ENCODE data around the gene SLC44A1.
A peak's percentile ranks its signal among the peaks of the same experiment; 100 is the strongest.

The SLC44A1 gene

DNA sequence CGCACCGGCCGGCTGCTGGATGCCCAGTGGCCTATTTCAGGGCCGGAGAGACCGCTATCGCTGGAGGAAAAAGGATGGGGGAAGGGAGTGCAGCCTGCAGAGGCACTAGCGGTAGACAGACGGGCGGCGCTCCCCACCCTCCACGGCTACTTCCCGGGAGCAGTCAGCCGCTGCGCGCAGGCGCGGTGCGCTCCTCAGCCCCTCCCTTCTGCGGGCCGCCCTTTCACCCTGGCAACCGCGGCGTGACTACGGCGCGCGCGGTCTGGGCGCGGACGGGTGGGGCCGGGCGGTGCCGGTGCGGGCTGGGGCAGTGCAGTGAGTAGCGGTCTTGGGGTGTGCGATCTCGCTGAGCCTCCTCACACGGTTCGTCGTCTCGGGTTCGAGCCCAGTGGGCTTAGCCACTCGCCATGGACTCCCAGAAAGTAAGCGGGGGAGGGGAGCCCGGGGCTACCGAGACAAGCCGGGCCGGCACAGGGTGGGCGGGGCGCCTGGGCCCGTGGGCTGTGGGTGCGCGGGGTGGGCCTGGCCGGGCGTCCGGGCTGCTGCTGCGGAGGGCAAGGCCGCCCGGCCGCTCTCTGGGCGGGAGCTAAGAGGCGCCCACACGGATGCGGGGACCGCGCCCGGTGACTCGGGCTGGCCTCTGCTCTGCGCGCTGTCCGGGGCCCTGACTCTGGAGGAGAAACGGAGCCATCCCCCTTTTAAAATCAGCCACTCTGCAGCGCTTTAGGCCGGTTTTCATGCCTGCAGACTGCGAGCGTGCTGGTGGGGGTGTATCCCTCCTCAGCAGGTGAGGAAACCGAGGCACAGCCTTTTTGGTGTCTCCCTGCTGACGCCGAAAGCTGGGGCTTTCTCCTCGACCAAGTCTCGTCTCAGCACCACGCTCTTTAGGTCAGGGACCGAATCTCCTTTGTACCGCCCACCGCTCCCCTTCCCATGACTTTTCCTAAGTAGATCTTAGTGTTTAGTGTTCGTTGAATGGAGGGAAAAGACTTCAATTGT is 203.7 kb downstream of the SLC44A1 start, which contains the start of gene FSD1L:
TSS of gene FSD1L (plus strand) at position 221 of the 999 bp plus-strand sequence. CDS start at position 408, 187 bp downstream.
- H3K27ac ChIP-seq: 0 out of 2 replicates have a peak within 1 kb of the TSS, but pooled peaks have one; percentile 10
- no peak for TF ChIP-seq ZFX (IDR thresholded peaks at IDR 0.05; ENCODE audit: borderline replicate concordance)
- TF ChIP-seq, protein P1, sequence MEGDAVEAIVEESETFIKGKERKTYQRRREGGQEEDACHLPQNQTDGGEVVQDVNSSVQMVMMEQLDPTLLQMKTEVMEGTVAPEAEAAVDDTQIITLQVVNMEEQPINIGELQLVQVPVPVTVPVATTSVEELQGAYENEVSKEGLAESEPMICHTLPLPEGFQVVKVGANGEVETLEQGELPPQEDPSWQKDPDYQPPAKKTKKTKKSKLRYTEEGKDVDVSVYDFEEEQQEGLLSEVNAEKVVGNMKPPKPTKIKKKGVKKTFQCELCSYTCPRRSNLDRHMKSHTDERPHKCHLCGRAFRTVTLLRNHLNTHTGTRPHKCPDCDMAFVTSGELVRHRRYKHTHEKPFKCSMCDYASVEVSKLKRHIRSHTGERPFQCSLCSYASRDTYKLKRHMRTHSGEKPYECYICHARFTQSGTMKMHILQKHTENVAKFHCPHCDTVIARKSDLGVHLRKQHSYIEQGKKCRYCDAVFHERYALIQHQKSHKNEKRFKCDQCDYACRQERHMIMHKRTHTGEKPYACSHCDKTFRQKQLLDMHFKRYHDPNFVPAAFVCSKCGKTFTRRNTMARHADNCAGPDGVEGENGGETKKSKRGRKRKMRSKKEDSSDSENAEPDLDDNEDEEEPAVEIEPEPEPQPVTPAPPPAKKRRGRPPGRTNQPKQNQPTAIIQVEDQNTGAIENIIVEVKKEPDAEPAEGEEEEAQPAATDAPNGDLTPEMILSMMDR (IDR thresholded peaks at IDR 0.05): peak; percentile 75

- no peak overlapping the region for H3K27ac ChIP-seq
These were observed 204.6 kb downstream of the SLC44A1 start for GRCh38 chr9:105449081-105449480.

DNA sequence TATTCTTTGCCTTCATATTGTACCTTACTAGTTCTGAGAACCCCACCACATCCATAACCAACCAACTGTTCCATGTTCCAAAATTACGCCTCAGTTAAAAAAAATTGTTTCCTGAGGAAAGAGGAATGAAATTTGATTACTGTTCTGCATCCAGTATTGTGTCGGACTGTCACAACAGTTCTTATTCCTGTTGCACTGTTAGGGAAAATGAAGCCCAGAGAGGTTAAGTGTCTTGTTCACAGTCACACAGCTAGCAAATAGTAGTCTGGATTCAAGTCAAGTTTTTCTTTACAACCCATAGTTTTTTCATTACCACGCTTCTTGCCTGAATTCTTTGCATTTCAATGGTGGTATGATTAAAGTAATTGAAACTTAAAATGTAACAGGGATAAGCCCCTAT is 207.7 kb downstream of the SLC44A1 start:
- TF ChIP-seq ZFX (IDR thresholded peaks at IDR 0.05; ENCODE audit: borderline replicate concordance): no peak
- TF ChIP-seq, protein P1 (IDR thresholded peaks at IDR 0.05): no peak
- no peak overlapping the region for H3K27ac ChIP-seq

More at GRCh38 chr9:105449081-105449480, 204.6 kb downstream of the SLC44A1 start:
- no peak for TF ChIP-seq ZFX (IDR thresholded peaks at IDR 0.05; ENCODE audit: borderline replicate concordance)
- TF ChIP-seq, protein P1 (IDR thresholded peaks at IDR 0.05): no peak

GRCh38 chr9:105455836-105456475 is 211.5 kb downstream of the SLC44A1 start:
- TF ChIP-seq ZFX (IDR thresholded peaks at IDR 0.05; ENCODE audit: borderline replicate concordance): no peak
- TF ChIP-seq, protein P1 (IDR thresholded peaks at IDR 0.05): no peak
- no peak overlapping the region for H3K27ac ChIP-seq

DNA sequence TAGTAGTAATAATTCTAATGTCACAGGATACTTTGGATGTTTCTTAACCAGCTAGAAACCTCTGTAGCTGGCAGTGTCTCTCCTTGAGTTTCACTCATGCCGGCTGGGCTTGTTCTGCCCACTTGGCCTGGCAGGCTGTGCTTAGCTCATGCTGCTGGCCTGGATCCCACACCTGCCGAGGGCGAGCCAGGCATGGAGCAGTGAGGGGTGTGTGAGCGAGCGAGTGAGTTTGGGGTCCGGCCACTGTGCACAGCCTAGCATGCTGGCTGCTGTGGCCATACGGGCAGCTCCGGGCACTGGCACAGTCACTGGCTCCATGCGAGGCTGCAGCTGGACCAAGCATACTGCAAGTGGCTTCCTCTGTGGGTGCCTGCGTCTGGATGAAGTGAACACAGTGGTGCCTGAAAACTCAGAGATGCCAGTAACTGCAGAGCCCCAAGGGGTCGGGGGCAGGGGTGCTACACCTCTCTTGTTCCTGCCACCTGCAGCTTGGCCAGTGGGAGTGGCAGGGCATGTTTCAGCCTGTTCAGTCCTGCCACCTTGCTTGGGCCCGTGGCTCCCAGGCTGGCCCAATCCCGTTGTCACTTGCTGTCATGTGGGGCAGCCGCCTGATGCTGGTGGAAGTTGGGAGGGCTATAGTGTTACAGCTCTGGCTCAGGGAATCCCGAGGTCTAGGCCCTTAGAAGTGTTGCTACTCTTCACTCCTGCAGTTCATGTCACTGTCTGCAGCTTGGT is 213.3 kb downstream of the SLC44A1 start:
- TF ChIP-seq ZFX (IDR thresholded peaks at IDR 0.05; ENCODE audit: borderline replicate concordance): no peak
- TF ChIP-seq, protein P1 (IDR thresholded peaks at IDR 0.05): no peak
- no peak overlapping the region for H3K27ac ChIP-seq

DNA sequence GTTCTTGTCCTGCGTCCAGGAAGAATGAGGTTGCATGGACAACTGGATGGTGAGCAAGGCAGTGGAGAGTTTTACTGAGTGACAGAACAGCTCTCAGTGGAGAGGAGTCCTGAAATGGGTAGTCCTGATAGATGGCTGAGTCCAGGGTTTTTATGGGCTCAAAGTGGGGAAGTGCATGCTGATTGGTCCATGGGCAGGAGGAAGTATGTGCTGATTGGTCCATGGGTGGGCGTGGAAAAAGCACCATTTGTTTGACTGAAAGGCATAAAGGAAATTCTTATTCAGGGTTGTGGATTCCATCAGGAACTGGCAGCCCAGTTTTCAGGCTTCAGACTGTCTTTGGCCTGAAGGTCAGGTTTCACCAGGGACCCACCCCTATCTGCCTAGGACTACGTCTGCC is 214.0 kb downstream of the SLC44A1 start:
- H3K27ac ChIP-seq: no peak overlapping the region

More for the DNA sequence above, 214.0 kb downstream of the SLC44A1 start:
- TF ChIP-seq, protein P1 (IDR thresholded peaks at IDR 0.05): no peak
- no peak for TF ChIP-seq ZFX (IDR thresholded peaks at IDR 0.05; ENCODE audit: borderline replicate concordance)
